ENCODE measurements around the gene LOXHD1. TPM values are rescaled to one million over a fixed set of nuclear protein-coding genes. Genes with fewer than 3 reads are reported as not detected.

The LOXHD1 gene
- total and polyA plus RNA-seq, 9 donors: 1.3 to 2.6 (median 2.0) TPM

DNA sequence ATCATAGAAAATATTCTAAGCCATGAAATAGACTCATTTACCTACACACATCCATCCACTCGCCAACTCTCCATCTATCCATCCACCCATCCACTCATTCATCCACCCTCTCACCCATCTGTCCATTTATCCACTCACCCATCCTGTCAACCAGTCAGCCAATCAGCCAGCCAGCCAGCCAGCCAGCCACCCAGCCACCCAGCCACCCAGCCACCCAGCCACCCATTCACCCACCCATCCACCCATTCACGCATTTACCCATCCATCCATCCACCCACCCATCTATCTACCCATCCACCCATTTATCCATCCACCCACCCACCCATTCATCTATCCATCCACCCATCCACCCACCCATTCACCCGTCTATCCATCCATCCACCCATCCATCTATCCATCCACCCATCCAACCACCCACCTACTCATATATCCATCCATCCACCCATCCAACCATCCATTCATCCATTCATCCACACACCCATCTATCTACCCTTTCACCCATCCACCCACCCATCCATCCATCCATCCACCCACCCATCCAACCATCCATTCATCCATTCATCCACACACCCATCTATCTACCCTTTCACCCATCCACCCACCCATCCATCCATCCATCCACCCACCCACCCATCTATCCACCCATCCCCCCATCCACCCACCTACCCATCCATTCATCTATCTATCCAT is 185.1 kb downstream of the LOXHD1 start:
- 97% methylated on average over 3 of the region's 3 CpGs for WGBS (ENCODE audit: insufficient coverage)
- H3K36me3 ChIP-seq (ENCODE audit: control insufficient read depth, insufficient read depth, low read length): no peaks in the 10 kb centered on the region

DNA sequence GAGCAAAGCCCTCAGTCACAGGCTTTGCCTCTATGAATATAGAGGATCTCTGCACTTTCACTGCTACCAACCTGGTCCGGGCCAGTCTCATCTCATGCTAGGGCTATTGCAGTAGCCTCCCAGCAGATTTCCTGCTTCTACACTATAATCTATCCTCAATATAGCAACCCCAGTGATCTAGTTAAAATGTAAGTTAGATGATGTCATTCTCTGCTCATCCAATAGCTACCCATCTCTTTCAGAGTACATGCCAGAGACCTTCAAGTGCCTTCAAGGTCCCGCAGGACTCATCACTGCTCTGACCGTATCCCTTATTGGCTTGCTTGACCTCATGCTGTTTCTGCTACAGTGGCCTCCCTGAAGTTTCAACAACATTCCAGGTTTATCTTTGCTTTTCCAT is 186.3 kb downstream of the LOXHD1 start:
- DNase-seq: no peak
- Histone ChIP-seq H3K4me3 (ENCODE audit: low read length) (no peak overlapping the region), H3K27me3 (ENCODE audit: control insufficient read depth, insufficient read depth, low read length) (peaks cover 9% of the 10 kb centered on the region), H3K27ac (ENCODE audit: low read length) (no peak overlapping the region), H3K4me1 (ENCODE audit: control insufficient read depth, insufficient read depth, low read length) (peaks cover 7% of the 10 kb centered on the region), H3K36me3 (ENCODE audit: control insufficient read depth, insufficient read depth, low read length) (no peaks in the 10 kb centered on the region), H3K9me3 (replicated peaks; ENCODE audit: control insufficient read depth, low read depth, low read length) (no peaks in the 10 kb centered on the region)
- 78% methylated on average over 2 of the region's 3 CpGs for WGBS (ENCODE audit: insufficient coverage)

More for the DNA sequence above, 185.1 kb downstream of the LOXHD1 start:
- Histone ChIP-seq H3K4me1 (ENCODE audit: control insufficient read depth, insufficient read depth, low read length) (peaks cover 5% of the 10 kb centered on the region), H3K27me3 (ENCODE audit: control insufficient read depth, insufficient read depth, low read length) (peaks cover 7% of the 10 kb centered on the region), H3K9me3 (replicated peaks; ENCODE audit: control insufficient read depth, low read depth, low read length) (no peaks in the 10 kb centered on the region), H3K27ac (ENCODE audit: low read length) (no peak overlapping the region), H3K4me3 (ENCODE audit: low read length) (no peak overlapping the region)
- no peak for DNase-seq

DNA sequence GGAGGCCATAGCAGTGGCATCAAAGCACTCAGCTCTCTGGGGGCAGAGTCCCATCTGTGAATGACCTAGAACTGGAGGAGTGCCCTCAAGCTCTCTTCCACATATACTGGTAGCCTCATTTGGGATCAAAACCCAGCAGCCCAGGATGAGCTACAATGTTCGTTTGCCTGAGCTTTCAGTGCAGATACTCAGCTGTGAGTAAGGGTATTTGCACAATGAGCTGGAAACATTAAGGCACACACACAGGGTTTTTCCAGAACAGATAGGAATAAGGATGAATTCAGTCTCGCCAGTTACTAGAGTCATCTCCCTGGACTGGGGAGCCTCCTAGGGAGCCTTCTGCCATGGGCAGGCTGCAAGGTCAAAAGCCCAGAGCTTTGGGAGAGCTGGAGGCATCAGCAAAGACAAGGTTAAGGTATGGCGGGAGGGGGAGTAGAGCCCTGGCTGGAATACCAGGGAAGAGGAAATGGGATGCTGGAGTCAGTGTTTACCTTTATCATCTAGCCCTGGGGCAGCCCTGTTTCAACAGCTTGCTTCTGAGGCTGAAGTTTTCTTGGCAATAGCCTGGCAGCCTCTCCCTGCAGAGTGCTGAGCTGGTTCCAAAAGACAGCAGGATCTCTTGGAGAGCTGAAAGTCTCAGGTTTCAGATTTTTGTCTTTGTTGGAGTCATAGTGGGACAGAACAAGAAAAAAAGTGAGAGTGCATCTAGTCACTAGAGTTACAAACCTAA is 187.7 kb downstream of the LOXHD1 start:
- 17% methylated on average over 1 of the region's 3 CpGs for WGBS (ENCODE audit: insufficient coverage)
- DNase-seq: peak; percentile 30
- Histone ChIP-seq H3K27me3 (ENCODE audit: control insufficient read depth, insufficient read depth, low read length) (peaks cover 5% of the 10 kb centered on the region), H3K9me3 (replicated peaks; ENCODE audit: control insufficient read depth, low read depth, low read length) (no peaks in the 10 kb centered on the region), H3K36me3 (ENCODE audit: control insufficient read depth, insufficient read depth, low read length) (no peaks in the 10 kb centered on the region), H3K27ac (ENCODE audit: low read length) (no peak overlapping the region), H3K4me1 (ENCODE audit: control insufficient read depth, insufficient read depth, low read length) (peaks cover 7% of the 10 kb centered on the region), H3K4me3 (ENCODE audit: low read length) (no peak overlapping the region)

DNA sequence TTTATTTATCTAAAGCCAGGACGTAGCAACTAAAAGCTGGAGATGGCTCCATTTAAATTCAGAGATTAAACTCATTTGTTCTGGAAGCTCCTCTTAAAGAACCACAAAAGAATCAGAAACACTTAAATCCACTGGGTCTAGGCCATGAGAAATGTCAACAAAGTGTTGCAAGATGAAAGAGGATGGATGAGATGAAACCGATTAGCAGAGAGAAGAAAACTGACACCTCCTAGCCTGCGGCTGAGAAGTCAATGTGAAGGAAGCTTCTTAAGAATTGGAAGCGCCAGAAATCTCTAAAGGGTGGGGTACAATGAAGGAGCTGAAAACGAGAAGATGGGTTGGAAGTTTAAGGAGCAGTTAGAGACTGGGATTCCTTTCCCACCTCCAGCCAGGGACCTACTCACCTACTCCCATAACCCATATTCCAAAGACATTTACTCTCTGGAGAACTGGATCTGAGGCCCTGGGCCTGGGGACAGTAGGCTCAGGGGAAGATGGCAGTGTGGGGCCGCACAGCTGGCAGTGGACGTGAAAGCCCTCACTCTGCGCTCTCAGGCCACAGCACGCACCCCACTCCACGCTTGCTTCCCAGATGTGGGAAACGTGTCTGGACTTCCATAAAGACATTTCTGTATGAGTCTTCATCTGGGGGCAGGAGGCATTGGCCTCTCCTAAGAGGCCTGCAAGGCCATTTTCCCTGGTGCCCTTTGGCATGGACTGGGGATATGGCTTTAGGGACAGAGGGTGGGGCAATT is 188.4 kb downstream of the LOXHD1 start:
- H3K4me3 ChIP-seq (ENCODE audit: low read length): no peak overlapping the region
- DNase-seq: no peak
- no peaks in the 10 kb centered on the region for H3K36me3 ChIP-seq (ENCODE audit: control insufficient read depth, insufficient read depth, low read length)
- H3K27me3 ChIP-seq (ENCODE audit: control insufficient read depth, insufficient read depth, low read length): peaks cover 5% of the 10 kb centered on the region
- H3K9me3 ChIP-seq (replicated peaks; ENCODE audit: control insufficient read depth, low read depth, low read length): no peaks in the 10 kb centered on the region
- peaks cover 7% of the 10 kb centered on the region for H3K4me1 ChIP-seq (ENCODE audit: control insufficient read depth, insufficient read depth, low read length)
- no peak overlapping the region for H3K27ac ChIP-seq (ENCODE audit: low read length)
- 79% methylated on average over 7 of the region's 11 CpGs for WGBS (ENCODE audit: insufficient coverage)

DNA sequence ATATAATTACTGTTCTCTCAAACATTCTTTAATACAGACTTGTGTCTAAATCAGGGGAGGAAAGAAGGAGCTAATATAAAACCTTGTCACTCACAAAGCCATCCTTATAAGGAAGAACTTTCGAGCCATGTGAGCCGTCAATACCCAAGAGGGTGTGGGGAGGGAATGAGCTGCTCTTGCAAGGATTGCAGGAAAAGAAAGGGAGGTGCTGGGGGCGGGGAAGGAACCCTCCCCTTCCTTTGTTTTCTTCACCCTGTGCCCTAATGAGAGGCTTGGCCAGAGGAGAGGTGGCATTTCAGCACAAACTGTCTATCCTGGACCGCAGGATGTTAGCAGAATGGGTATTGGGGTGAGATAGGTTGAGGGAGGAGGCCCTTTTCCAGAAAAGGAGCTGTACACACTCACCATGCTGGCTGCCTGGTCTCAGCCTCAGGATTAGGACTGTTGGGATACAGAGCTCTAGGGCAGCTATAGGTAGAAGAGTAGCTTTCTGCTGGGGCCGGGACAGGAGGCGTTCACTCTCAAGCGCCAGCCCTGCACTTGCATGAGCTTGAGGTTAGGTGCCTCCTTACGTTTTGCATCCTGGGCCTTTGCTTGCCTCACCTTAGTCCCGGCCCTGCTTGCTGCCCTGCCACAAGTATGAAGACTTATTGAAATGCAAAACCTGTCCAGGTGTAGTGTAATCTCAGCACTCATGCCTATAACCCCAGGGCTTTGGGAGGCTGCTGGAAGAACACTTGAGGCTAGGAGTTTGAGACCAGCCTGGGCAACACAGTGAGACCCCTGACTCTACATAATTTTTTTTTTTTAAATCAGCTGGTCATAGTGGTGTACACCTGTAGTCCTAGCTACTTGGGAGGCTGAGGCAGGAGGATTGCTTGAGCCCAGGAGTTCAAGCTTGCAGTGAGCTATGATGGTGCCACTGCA is 190.5 kb downstream of the LOXHD1 start:
- Histone ChIP-seq H3K9me3 (replicated peaks; ENCODE audit: control insufficient read depth, low read depth, low read length) (no peaks in the 10 kb centered on the region), H3K4me3 (ENCODE audit: low read length) (no peak overlapping the region), H3K4me1 (ENCODE audit: control insufficient read depth, insufficient read depth, low read length) (peaks cover 7% of the 10 kb centered on the region), H3K36me3 (ENCODE audit: control insufficient read depth, insufficient read depth, low read length) (no peaks in the 10 kb centered on the region), H3K27ac (ENCODE audit: low read length) (no peak overlapping the region), H3K27me3 (ENCODE audit: control insufficient read depth, insufficient read depth, low read length) (peaks cover 5% of the 10 kb centered on the region)
- DNase-seq: peak; percentile 42
- WGBS (ENCODE audit: insufficient coverage): 49% methylated on average over 5 of the region's 9 CpGs

DNA sequence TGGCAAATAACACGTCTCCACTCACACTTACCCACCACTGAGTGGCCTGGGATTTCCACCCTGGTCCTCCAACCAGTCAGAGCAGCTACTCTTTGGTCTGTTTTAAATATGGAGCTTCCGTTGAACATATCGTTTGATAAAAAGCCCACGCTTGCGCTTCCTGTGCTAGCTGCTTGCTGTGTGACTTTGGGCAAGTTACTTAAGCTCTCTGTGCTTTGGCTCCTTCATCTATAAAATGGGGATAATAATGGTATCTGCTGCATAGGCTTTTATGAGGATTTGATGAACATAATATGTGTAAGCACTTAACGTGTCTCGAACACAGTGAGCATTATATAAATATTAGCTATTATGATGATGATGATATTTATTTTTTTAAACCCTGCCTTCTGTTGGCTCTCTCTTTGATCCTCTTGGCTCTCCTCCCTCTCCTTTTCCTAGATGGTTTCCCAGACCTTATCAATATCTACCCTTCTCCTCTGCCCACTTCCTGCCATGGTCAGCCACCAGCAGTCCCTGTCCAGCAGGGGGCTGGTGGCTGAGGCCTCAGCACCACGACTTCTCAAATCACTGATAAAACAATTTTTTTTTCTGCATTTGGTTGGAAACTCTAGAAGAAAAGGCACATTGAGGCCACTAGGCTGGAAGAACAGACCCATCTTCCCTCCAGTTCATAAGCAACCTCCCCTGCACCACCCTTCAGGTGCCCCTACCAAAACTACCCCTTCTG is 191.9 kb downstream of the LOXHD1 start:
- 59% methylated on average over 3 of the region's 8 CpGs for WGBS (ENCODE audit: insufficient coverage)
- no peak for DNase-seq

DNA sequence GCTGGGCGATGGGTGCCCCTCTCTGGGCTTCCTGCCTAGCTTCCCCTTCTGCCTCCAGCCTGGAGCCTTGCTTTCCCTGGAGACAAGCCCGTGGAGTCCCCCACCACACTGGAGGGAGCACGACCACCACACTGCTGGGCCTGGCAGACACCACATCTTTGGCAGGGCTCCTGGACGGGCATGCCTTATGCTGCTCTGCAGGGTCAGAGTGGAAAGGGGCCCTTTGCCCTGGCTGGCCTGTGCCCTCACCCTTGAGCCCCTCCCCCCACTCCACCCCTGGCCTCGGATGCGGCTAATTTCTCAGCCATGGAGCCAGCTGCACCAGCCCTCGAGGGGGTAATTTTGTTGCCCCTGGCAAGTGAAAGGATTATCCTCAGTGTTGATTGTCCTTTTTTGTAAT is 194.5 kb downstream of the LOXHD1 start:
- H3K27me3 ChIP-seq (ENCODE audit: control insufficient read depth, insufficient read depth, low read length): peaks cover 2% of the 10 kb centered on the region
- DNase-seq: no peak
- H3K9me3 ChIP-seq (replicated peaks; ENCODE audit: control insufficient read depth, low read depth, low read length): no peaks in the 10 kb centered on the region
- H3K4me1 ChIP-seq (ENCODE audit: control insufficient read depth, insufficient read depth, low read length): peaks cover 2% of the 10 kb centered on the region
- WGBS (ENCODE audit: insufficient coverage): 29% methylated on average over 3 of the region's 7 CpGs
- peaks cover 24% of the 10 kb centered on the region for H3K36me3 ChIP-seq (ENCODE audit: control insufficient read depth, insufficient read depth, low read length)
- no peak overlapping the region for H3K27ac ChIP-seq (ENCODE audit: low read length)
- H3K4me3 ChIP-seq (ENCODE audit: low read length): no peak overlapping the region

More for the DNA sequence above, 191.9 kb downstream of the LOXHD1 start:
- H3K36me3 ChIP-seq (ENCODE audit: control insufficient read depth, insufficient read depth, low read length): peaks cover under 1% of the 10 kb centered on the region
- H3K4me1 ChIP-seq (ENCODE audit: control insufficient read depth, insufficient read depth, low read length): peaks cover 7% of the 10 kb centered on the region
- no peaks in the 10 kb centered on the region for H3K9me3 ChIP-seq (replicated peaks; ENCODE audit: control insufficient read depth, low read depth, low read length)
- H3K4me3 ChIP-seq (ENCODE audit: low read length): no peak overlapping the region
- H3K27me3 ChIP-seq (ENCODE audit: control insufficient read depth, insufficient read depth, low read length): peaks cover 2% of the 10 kb centered on the region
- H3K27ac ChIP-seq (ENCODE audit: low read length): no peak overlapping the region

DNA sequence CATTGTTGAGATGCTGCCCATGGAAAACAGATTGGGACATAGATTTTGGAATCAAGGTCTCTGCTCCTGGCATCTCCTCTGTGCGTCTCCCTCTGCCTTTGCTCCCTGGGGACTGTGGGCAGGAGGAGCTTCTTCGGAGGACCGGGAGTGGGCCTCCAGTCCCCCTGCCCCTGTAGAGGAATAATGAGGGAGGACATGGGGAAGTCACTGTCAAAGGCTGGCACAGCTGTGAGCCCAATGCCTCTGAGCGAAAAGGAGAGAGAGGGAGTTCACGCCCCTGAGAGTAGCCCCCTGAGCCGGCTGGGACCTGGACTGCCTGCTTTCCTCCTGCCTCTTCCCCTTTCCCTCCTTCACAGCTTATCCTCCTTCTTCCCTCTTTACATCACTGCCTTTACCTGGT is 195.0 kb downstream of the LOXHD1 start:
- Histone ChIP-seq H3K36me3 (ENCODE audit: control insufficient read depth, insufficient read depth, low read length) (peaks cover 29% of the 10 kb centered on the region), H3K9me3 (replicated peaks; ENCODE audit: control insufficient read depth, low read depth, low read length) (no peaks in the 10 kb centered on the region)
- 51% methylated on average over 3 of the region's 6 CpGs for WGBS (ENCODE audit: insufficient coverage)

DNA sequence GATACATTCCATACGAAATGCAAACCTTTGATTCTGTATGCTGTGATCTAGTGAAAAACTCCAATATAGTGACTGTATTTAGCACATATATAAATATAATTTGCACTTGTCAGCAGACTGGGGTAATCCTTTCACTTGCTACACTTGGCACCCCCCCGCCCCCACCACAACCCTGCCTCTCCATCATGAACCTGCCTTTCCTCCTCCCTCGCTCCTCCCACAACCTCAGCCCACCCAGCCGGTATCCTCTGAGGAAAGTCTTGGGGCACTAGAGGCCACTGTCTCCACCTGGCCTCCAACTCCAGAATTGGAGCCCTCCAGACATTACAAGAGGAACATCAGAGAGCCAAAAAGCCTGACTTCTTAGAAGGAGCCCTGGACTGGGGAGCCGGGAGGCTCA is 196.3 kb downstream of the LOXHD1 start:
- Histone ChIP-seq H3K9me3 (replicated peaks; ENCODE audit: control insufficient read depth, low read depth, low read length) (no peaks in the 10 kb centered on the region), H3K36me3 (ENCODE audit: control insufficient read depth, insufficient read depth, low read length) (peaks cover 40% of the 10 kb centered on the region), H3K27ac (ENCODE audit: low read length) (no peak overlapping the region), H3K27me3 (ENCODE audit: control insufficient read depth, insufficient read depth, low read length) (no peaks in the 10 kb centered on the region), H3K4me3 (ENCODE audit: low read length) (no peak overlapping the region), H3K4me1 (ENCODE audit: control insufficient read depth, insufficient read depth, low read length) (no peaks in the 10 kb centered on the region)
- 87% methylated on average over 3 of the region's 5 CpGs for WGBS (ENCODE audit: insufficient coverage)
- no peak for DNase-seq

More for the DNA sequence above, 195.0 kb downstream of the LOXHD1 start:
- Histone ChIP-seq H3K4me1 (ENCODE audit: control insufficient read depth, insufficient read depth, low read length) (peaks cover 2% of the 10 kb centered on the region), H3K27me3 (ENCODE audit: control insufficient read depth, insufficient read depth, low read length) (peaks cover 2% of the 10 kb centered on the region), H3K4me3 (ENCODE audit: low read length) (no peak overlapping the region), H3K27ac (ENCODE audit: low read length) (no peak overlapping the region)
- DNase-seq: no peak

Measured in muscle of leg (tissue), 11 donors.